ENCODE data around the gene AAMP.

GRCh38 chr2:218285604-218286003 is 15.7 kb upstream of the AAMP start:
- TF ChIP-seq MAX (CRISPR knock-in tag; IDR thresholded peaks at IDR 0.05) (no peak), GABPB1 (CRISPR knock-in tag; IDR thresholded peaks at IDR 0.05) (no peak), CTCF (IDR thresholded peaks at IDR 0.05) (no peak), USF2 (CRISPR knock-in tag; IDR thresholded peaks at IDR 0.05) (no peak), ZNF219 (CRISPR knock-in tag; IDR thresholded peaks at IDR 0.05; ENCODE audit: borderline replicate concordance) (no peak), JUN (CRISPR knock-in tag; IDR thresholded peaks at IDR 0.05) (no peak), NFE2L1 (CRISPR knock-in tag; IDR thresholded peaks at IDR 0.05) (no peak), CREB1 (CRISPR knock-in tag; IDR thresholded peaks at IDR 0.05) (no peak), NR2C2 (CRISPR knock-in tag; IDR thresholded peaks at IDR 0.05) (no peak), NR3C1 (CRISPR knock-in tag; conservative IDR thresholded peaks at IDR 0.05; ENCODE audit: low read depth) (no peak), CREM (CRISPR knock-in tag; IDR thresholded peaks at IDR 0.05) (no peak)
